DLD1 (cell line): ENCODE measurements around the gene MACROD2.
"Not testable (repeated sequence)": the region's sequence is repeated elsewhere in the genome, so short reads cannot be mapped to it uniquely, and the experiment has no call there.

Experiments used
- in situ Hi-C: cut with HindIII; loops from 2 replicates; pipeline ENCODE4 v1.10.0; 2017; ENCODE audit warnings: low sequenced_read_pairs

Gene MACROD2

DNA sequence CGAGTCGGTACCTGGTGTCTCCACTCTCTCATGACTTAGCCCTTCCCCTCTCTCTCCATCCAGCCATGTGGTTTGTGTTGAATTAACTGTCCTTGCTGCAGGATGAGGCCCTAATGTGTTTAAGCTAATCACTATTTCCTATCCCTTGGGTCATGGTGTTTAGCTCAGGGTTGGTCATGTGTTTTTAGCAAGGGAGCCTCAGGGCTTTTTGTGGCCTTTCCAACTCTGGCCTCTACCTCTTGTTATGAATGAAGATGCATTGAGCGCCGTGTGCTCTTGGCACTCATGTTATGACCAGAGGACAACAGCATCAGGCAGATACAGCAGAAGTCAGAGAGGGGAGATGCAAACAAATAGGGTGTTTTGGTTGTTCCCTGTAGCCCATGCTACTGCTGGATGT lies 1016.3 kb downstream of the MACROD2 start:
- in situ Hi-C loops, result no loop called here

DNA sequence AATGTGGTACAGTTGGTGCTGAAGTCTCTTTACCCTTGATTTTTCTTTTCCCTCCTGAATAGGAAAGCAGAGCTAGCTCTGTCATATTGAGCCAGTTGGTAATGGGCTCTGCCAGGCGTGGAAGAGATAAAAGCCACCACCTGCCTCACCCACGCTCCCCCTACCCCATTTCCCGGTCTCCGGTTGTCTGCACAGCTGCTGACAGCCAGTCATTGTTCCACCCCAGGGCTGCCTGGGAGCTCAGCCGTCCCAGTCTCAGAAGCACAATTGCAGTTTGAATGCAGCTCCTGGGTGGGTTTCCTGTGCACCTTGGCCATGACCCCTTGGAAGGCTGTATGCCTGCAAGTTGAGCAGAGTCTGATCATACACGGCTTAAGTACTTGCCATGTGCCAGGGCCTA lies 1017.2 kb downstream of the MACROD2 start:
- in situ Hi-C loops, result no loop called here

GRCh38 chr20:15016875-15017274 lies 1021.6 kb downstream of the MACROD2 start:
- in situ Hi-C loops, result not testable (repeated sequence)

GRCh38 chr20:15018966-15019365 lies 1023.6 kb downstream of the MACROD2 start:
- in situ Hi-C loops, result no loop called here

- in situ Hi-C loops, result no loop called here
These were observed 1025.5 kb downstream of the MACROD2 start for GRCh38 chr20:15020845-15021244.

GRCh38 chr20:15022921-15023320 lies 1027.6 kb downstream of the MACROD2 start:
- in situ Hi-C loops, result no loop called here

DNA sequence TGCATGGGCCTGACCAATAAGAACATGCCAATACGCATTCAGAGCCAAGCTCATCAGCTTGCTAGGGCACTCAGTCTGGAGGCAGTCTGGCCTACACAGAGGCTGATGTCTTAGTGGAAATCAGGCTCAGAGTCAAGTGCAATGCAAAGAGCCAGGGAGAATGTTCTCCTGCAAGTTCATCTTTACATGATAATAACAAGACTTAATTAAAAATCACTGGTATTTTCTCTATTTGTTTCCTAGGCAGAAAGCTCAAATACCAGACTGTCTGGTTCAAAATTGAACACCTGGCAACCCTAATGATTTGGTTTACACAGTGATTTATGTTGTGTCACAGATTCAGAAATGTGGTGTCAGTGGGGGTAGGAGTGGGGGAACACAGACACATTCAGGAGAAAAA lies 1031.4 kb downstream of the MACROD2 start:
- in situ Hi-C loops, result no loop called here

- in situ Hi-C loops, result no loop called here
These were observed 1035.5 kb downstream of the MACROD2 start for GRCh38 chr20:15030826-15031225.

- in situ Hi-C loops, result no loop called here
These were observed 1036.4 kb downstream of the MACROD2 start for GRCh38 chr20:15031546-15032351.

DNA sequence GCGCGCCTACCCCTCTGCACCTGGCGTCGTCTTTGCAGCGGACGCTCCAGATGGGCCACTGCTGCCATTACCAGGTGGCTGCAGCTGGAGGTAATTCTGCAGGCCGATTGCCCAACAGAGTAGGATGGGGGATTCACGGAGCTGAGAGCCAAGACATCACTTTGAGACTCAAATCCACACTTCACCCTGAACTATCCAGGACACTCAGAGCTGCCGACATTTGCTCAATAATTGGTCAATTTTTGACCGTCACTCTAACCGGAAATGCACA lies 1037.0 kb downstream of the MACROD2 start:
- in situ Hi-C loops, result no loop called here

- in situ Hi-C loops, result no loop called here
These were observed 1038.0 kb downstream of the MACROD2 start for GRCh38 chr20:15033269-15033668.

- in situ Hi-C loops, result no loop called here
These were observed 1038.6 kb downstream of the MACROD2 start for GRCh38 chr20:15033891-15034290.

DNA sequence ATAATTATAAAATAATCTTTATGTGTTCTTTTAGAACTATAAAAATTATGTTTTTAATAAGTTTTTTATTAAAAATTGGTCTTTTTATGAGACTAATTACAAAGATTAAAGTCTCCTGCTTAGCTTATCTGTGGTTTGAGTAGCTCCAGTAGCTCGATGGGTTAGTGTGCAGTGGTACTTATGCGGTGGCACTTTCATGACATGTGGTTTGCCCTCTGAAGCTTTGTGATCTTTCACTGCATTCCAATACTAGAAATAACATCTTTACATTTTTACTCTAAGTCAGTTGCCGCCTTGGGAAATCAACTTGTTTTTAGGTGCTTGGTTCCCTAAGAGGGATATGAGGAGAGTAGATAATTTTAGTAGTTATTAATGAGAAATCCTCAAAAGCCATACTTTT lies 1041.6 kb downstream of the MACROD2 start:
- in situ Hi-C loops, result no loop called here

DNA sequence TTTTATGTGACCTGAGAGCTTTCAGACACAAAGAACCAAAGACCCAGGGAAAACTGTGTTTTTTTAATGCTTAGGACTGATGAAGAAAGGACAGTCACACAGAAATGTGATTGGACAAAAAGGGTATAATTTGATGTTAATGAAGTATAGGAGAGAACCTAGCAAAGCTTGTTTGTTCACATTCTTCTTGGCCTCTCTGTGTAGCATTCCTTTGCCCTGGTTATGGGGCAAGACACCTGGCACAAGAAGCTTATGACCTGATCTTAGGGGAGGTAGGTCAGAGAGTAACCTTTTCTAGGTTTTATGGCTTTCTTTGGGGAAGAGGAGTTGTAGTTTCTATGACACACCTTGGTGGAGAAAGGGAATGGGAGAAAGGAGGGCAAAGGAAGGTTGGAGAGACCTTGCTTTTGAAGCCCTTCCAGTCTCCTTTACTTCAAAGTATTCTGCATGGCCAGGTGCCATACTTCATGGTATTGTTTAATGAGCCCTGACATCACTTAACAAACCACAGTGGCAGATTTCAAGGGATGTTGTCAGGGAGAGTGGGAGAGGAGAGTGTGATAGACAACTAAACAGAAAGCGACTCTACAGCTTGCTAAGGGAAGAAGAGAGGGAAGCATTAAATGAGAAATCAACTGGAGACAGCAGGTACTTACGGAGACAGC lies 1043.9 kb downstream of the MACROD2 start:
- in situ Hi-C loops, result no loop called here

- in situ Hi-C loops, result no loop called here
These were observed 1047.4 kb downstream of the MACROD2 start for GRCh38 chr20:15042723-15043122.

DNA sequence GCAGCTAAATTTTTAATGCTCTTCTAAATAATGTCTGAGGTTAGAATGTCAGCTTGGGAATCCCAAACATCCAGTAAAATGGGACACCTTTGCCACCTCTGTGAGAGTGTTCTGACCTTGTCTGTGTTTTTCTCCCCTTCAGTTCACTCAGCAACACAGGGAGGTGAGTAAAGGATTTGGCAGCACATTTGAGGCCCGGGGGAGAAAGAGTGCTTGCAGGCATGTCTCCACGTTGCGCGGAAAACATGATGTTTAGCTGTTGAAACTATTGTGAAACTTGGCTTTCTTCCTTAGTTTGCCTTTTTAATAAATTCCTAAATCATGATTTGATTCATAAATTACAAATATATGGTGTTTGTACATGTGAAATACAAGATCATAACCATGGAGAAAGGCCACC lies 1049.9 kb downstream of the MACROD2 start:
- in situ Hi-C loops, result no loop called here

GRCh38 chr20:15047042-15047441 lies 1051.7 kb downstream of the MACROD2 start:
- in situ Hi-C loops, result no loop called here

DNA sequence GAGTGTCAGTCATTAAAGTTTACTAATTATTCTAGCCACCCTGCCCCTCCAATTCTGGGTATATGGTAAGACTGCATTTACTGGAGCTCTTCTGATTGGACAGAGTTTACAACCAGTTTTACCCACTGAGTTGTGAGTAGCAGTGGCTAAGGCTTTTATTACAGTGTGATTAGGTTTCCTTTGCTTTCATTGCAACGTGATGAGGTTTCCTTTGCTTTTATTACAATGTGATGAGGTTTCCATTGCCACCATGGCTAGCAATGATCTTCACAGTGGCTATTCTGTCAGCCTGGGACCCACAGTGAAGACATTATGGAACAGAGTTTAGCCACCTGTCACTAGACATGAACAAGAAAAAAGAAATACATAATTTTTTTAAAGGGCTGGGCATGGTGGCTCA lies 1052.3 kb downstream of the MACROD2 start:
- in situ Hi-C loops, result no loop called here

DNA sequence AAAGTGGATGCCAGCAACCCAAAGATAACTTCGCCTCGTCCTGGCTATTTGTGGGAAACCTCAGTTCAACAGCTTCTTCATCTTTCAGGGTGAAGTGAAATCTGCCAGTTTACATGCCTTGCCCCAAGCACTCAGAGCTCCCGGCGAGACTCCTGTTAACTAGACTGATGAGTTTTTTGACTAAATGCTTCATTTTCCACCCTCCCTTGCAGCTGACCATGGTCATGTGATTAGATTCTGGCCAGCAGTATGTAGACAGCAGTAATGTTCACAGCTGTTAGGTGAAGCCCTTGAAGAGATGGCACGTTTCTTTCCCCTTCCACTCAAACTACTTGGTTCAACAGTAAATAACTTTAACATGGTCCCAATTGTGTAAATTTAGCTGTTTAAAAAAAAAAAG lies 1060.9 kb downstream of the MACROD2 start:
- in situ Hi-C loops, result no loop called here

DNA sequence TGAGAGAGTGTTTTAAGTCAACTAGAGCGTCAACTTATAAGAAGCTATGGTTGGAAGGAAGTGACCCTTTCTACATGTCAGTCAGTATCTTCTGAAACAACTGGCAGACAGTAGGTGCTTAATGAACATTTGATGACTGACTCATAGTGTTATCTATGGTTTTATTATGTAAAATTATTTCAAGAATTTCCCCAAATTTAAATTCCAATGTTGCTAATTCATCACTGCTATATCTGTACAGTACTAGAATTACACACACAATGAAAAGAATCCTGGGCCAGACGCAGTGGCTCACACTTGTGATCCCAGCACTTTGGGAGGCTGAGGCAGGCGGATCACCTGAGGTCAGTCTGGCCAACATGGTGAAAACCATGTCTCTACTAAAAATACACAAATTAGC lies 1063.5 kb downstream of the MACROD2 start:
- in situ Hi-C loops, result no loop called here

DNA sequence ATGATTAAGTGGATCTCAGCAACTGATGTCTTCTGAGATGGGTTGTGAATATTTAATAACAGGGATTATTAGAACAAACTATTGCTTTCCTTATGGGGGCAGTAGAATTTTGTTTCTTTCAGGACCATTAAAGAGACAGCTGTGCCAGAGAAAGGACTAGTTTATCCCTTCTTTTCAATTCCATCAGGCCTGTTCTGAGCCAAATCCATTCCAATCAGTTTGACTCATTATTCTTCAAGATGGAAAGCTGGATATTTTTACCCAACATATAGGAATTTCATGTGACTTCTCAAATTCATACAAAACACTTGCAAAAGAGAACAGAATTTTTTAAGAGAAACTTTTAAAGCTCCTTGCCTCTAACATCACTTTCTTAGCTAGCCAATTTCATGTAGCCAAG lies 1064.1 kb downstream of the MACROD2 start:
- in situ Hi-C loops, result no loop called here

DNA sequence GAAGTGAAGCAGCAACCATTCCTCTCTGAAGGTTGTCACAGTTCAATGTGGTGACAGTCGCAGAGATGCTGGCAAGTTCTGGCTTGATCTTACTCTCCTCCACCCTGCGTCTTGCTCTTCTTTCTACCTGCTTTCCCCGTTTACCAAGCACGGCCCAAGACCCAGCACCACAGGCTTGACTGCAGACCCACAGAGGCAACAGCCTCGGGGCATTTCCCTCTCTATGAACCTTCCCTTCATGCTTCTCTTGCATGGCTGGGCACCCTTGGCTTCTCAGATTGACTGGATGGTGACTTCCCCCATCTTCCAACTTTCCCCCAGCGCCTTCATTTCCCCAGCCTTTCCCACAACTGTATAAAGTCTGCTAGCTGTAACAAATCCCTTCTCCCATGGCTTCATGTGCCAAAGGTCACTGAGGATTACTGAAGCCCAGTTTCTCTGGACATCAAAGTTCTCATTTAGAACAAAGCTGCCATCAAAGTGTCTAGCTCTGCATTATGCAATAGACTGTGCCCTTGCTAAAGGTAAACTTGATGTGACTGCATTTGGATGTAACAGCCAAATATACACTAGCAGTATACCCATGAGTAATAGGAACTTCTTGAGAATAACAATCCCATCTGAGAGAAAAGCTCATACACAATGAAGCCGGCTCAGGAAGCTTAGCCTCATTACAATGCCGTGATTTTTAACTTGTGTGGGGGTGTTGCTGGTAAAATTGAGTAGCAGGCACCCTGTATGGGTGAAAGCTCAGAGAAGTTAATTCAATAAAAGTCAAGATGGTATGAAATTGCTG lies 1065.1 kb downstream of the MACROD2 start:
- in situ Hi-C loops, result no loop called here
